ENCODE results near the gene EEIG1.

GRCh38 chr9:128025736-128026135 is 44.9 kb upstream of the EEIG1 start:
- TF ChIP-seq, protein P1, sequence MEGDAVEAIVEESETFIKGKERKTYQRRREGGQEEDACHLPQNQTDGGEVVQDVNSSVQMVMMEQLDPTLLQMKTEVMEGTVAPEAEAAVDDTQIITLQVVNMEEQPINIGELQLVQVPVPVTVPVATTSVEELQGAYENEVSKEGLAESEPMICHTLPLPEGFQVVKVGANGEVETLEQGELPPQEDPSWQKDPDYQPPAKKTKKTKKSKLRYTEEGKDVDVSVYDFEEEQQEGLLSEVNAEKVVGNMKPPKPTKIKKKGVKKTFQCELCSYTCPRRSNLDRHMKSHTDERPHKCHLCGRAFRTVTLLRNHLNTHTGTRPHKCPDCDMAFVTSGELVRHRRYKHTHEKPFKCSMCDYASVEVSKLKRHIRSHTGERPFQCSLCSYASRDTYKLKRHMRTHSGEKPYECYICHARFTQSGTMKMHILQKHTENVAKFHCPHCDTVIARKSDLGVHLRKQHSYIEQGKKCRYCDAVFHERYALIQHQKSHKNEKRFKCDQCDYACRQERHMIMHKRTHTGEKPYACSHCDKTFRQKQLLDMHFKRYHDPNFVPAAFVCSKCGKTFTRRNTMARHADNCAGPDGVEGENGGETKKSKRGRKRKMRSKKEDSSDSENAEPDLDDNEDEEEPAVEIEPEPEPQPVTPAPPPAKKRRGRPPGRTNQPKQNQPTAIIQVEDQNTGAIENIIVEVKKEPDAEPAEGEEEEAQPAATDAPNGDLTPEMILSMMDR (IDR thresholded peaks at IDR 0.05; ENCODE audit: insufficient read depth, low read length), result no peak
- TF ChIP-seq POLR2AphosphoS5 (IDR thresholded peaks at IDR 0.05; ENCODE audit: low read depth), result no peak

Data from HL-60 (cell line).